GM23248 (cell line): ENCODE measurements around the gene CATSPER1. TPM values are rescaled to one million over a fixed set of nuclear protein-coding genes. Genes with fewer than 3 reads are reported as not detected.
"Not testable (repeated sequence)": the region's sequence is repeated elsewhere in the genome, so short reads cannot be mapped to it uniquely, and the experiment has no call there.

Source experiments
- DNase-seq: peaks from one replicate; pipeline ENCODE4 v3.0.0-alpha.2; 2015
- H2AFZ ChIP-seq: fragments of 200-600 bp; sonication (generic); 2 replicates; pipeline ENCODE4 v1.6.1; 2016; ENCODE audit warnings: antibody characterized with exemption
- H3F3A ChIP-seq: fragments of 200-600 bp; sonication (generic); 2 replicates; pipeline ENCODE4 v1.6.1; 2016; ENCODE audit warnings: mild to moderate bottlenecking, antibody characterized with exemption, mixed run types; ENCODE audit not compliant: insufficient read depth
- H3K27ac ChIP-seq: fragments of 200-600 bp; sonication (generic); 2 replicates; pipeline ENCODE4 v1.5.1; 2016; ENCODE audit warnings: mild to moderate bottlenecking
- H3K27me3 ChIP-seq: fragments of 200-600 bp; sonication (generic); replicated peaks from 2 replicates; pipeline ENCODE4 v1.6.1; 2016; ENCODE audit warnings: mild to moderate bottlenecking; ENCODE audit not compliant: insufficient read depth
- H3K36me3 ChIP-seq: fragments of 200-600 bp; sonication (generic); 2 replicates; pipeline ENCODE4 v1.6.1; 2016; ENCODE audit warnings: low read depth, mild to moderate bottlenecking
- H3K4me1 ChIP-seq: fragments of 200-600 bp; sonication (generic); 2 replicates; pipeline ENCODE4 v1.6.1; 2016; ENCODE audit warnings: mild to moderate bottlenecking; ENCODE audit not compliant: insufficient read depth
- H3K4me2 ChIP-seq: fragments of 200-600 bp; sonication (generic); one replicate; pipeline ENCODE4 v1.6.1; 2016; ENCODE audit warnings: mild to moderate bottlenecking; ENCODE audit not compliant: unreplicated experiment
- H3K4me3 ChIP-seq: fragments of 200-600 bp; sonication (generic); 2 replicates; pipeline ENCODE4 v1.5.1; 2016; ENCODE audit warnings: mild to moderate bottlenecking
- H3K79me2 ChIP-seq: fragments of 200-600 bp; sonication (generic); 2 replicates; pipeline ENCODE4 v1.6.1; 2016; ENCODE audit warnings: mild to moderate bottlenecking; ENCODE audit not compliant: insufficient read depth
- H3K9ac ChIP-seq: fragments of 200-600 bp; sonication (generic); 2 replicates; pipeline ENCODE4 v1.6.1; 2016; ENCODE audit warnings: mild to moderate bottlenecking
- H3K9me2 ChIP-seq: fragments of 200-600 bp; sonication (generic); 2 replicates; pipeline ENCODE4 v1.6.1; 2016; ENCODE audit warnings: mixed run types, mild to moderate bottlenecking, moderate library complexity; ENCODE audit not compliant: insufficient read depth
- H3K9me3 ChIP-seq: fragments of 200-600 bp; sonication (generic); one replicate; pipeline ENCODE4 v1.6.1; 2017; ENCODE audit warnings: low read depth
- H4K20me1 ChIP-seq: fragments of 200-600 bp; sonication (generic); 2 replicates; pipeline ENCODE4 v1.6.0; 2016; ENCODE audit not compliant: insufficient read depth
- EZH2 ChIP-seq: fragments of 200-600 bp; sonication (generic); IDR thresholded peaks from 2 replicates; pipeline ENCODE4 v1.6.1; 2018; ENCODE audit warnings: antibody characterized with exemption, mild to moderate bottlenecking; ENCODE audit not compliant: insufficient read depth, poor library complexity, severe bottlenecking
- EZH2phosphoT487 ChIP-seq: fragments of 200-600 bp; sonication (generic); IDR thresholded peaks from 2 replicates; pipeline ENCODE4 v1.6.1; 2018; ENCODE audit warnings: antibody characterized with exemption, moderate library complexity, mild to moderate bottlenecking, low read depth; ENCODE audit not compliant: insufficient read depth
- WGBS, 2 experiments: methylation state at CpG; one replicate each; pipeline ENCODE4 v1.1.6; 2015 to 2017; ENCODE audit warnings: low lambda C conversion rate in 2 of 2, low coverage in 1 of 2; ENCODE audit errors: missing lambda C conversion rate in 2 of 2; 5-methylcytosine and 5-hydroxymethylcytosine counted together
- in situ Hi-C: fragments of 300-500 bp; cut with MboI; formaldehyde crosslinking; loops from 2 replicates; pipeline ENCODE4 v1.15.0; 2020
- polyA plus RNA-seq: library from polyadenylated mRNA; unstranded; fragments of >200 nt; fragmentation: Nextera tagmentation; extraction: Ambion mirVana; gene quantifications from 2 replicates; pipeline ENCODE4 v1.2.1, GENCODE V29; 2016
- total RNA-seq: library from RNA; depleted of rRNA; stranded (reverse); fragments of >200 nt; shearing (Covaris generic); gene quantifications from 2 replicates; pipeline ENCODE4 v1.2.3, GENCODE V29; 2014

Gene CATSPER1
- total and polyA plus RNA-seq, 2 experiments from 2014 or later, result 1.7 TPM; not detected in 1

GRCh38 chr11:66011239-66011784 is 15.0 kb downstream of the CATSPER1 start:
- H3K4me2 ChIP-seq, result no peak overlapping the region
- H3K27me3 ChIP-seq, result no peaks in the 10 kb centered on the region
- no peak for TF ChIP-seq EZH2
- TF ChIP-seq EZH2phosphoT487, result no peak
- WGBS, 2 experiments, result 40 to 52% methylated on average over 10 to 14 of the region's 14 CpGs
- H3K27ac ChIP-seq, result no peak overlapping the region
- no peak overlapping the region for H3K9ac ChIP-seq
- no peaks in the 10 kb centered on the region for H3K79me2 ChIP-seq
- H3K4me3 ChIP-seq, result no peak overlapping the region; the same call in 1 of the 2 replicates
- no peaks in the 10 kb centered on the region for H4K20me1 ChIP-seq
- DNase-seq, result peak; percentile 84
- H2AFZ ChIP-seq, result peak overlapping the region; percentile 58
- no peaks in the 10 kb centered on the region for H3F3A ChIP-seq
- H3K9me2 ChIP-seq, result no peaks in the 10 kb centered on the region
- in situ Hi-C loops, result no loop called here
- no peaks in the 10 kb centered on the region for H3K36me3 ChIP-seq
- H3K4me1 ChIP-seq, result peaks cover 23% of the 10 kb centered on the region
- no peaks in the 10 kb centered on the region for H3K9me3 ChIP-seq

GRCh38 chr11:66010036-66010435 is 16.2 kb downstream of the CATSPER1 start:
- H4K20me1 ChIP-seq, H3K4me1 ChIP-seq, H3K79me2 ChIP-seq, in situ Hi-C loops, H3K4me2 ChIP-seq, H2AFZ ChIP-seq, H3K9me2 ChIP-seq, H3K36me3 ChIP-seq, H3K9ac ChIP-seq, H3K27me3 ChIP-seq, H3K27ac ChIP-seq, H3K4me3 ChIP-seq, H3F3A ChIP-seq, H3K9me3 ChIP-seq, DNase-seq: not testable (repeated sequence)
- 59 to 64% methylated on average over 4 of the region's 4 CpGs for WGBS, 2 experiments

GRCh38 chr11:66008468-66009101 is 17.7 kb downstream of the CATSPER1 start:
- Histone ChIP-seq H2AFZ (no peak overlapping the region), H3K9me3 (no peaks in the 10 kb centered on the region), H3K9me2 (no peaks in the 10 kb centered on the region), H3K9ac (no peak overlapping the region), H3K27ac (no peak overlapping the region), H3K4me2 (no peak overlapping the region), H3K4me1 (peaks cover 4% of the 10 kb centered on the region), H4K20me1 (no peaks in the 10 kb centered on the region), H3K27me3 (no peaks in the 10 kb centered on the region), H3K36me3 (peaks cover 8% of the 10 kb centered on the region), H3K4me3 (no peak overlapping the region), H3K79me2 (peaks cover 14% of the 10 kb centered on the region), H3F3A (no peaks in the 10 kb centered on the region)
- no peak for DNase-seq
- 63 to 65% methylated on average over 10 of the region's 10 CpGs for WGBS, 2 experiments
- no peak for TF ChIP-seq EZH2phosphoT487
- TF ChIP-seq EZH2, result no peak
- in situ Hi-C loops, result no loop called here

- DNase-seq, result no peak
- no peaks in the 10 kb centered on the region for H3F3A ChIP-seq
Observed at GRCh38 chr11:66008095-66008467, 18.2 kb downstream of the CATSPER1 start.

More at GRCh38 chr11:66008095-66008467, 18.2 kb downstream of the CATSPER1 start:
- H3K27me3 ChIP-seq, result no peaks in the 10 kb centered on the region
- no peak overlapping the region for H3K27ac ChIP-seq
- WGBS, 2 experiments, result 94 to 100% methylated on average over 2 of the region's 2 CpGs
- no peak overlapping the region for H3K9ac ChIP-seq
- H2AFZ ChIP-seq, result no peak overlapping the region
- H4K20me1 ChIP-seq, result no peaks in the 10 kb centered on the region
- H3K9me3 ChIP-seq, result no peaks in the 10 kb centered on the region
- H3K79me2 ChIP-seq, result peaks cover 19% of the 10 kb centered on the region
- no peak overlapping the region for H3K4me2 ChIP-seq
- peaks cover 4% of the 10 kb centered on the region for H3K4me1 ChIP-seq
- H3K36me3 ChIP-seq, result peaks cover 8% of the 10 kb centered on the region
- no peak overlapping the region for H3K4me3 ChIP-seq
- in situ Hi-C loops, result no loop called here
- H3K9me2 ChIP-seq, result no peaks in the 10 kb centered on the region
- TF ChIP-seq EZH2phosphoT487, result no peak
- TF ChIP-seq EZH2, result no peak
